H1 (cell line): ENCODE measurements around the gene SLC25A3. TPM values are rescaled to one million over a fixed set of nuclear protein-coding genes. Genes with fewer than 3 reads are reported as not detected.

Experiments used
- CTCF ChIA-PET: fragments of 300-600 bp; sonication (Branson Sonifier 250); formaldehyde crosslinking; loops from one replicate; lab custom pipeline; 2021; ENCODE audit not compliant: partially characterized antibody; lab: Charles Lee
- POLR2A ChIA-PET: fragments of 300-600 bp; sonication (Branson Sonifier 250); formaldehyde crosslinking; loops from one replicate; lab custom pipeline; 2021; ENCODE audit warnings: inconsistent platforms; ENCODE audit not compliant: partially characterized antibody; lab: Charles Lee
- DNase-seq, 2 experiments: peaks; one replicate each; pipeline versions ENCODE4 v3.0.0 to v3.0.0-alpha.2; 2010 to 2022; ENCODE audit warnings: low spot score in 2 of 2, low read depth in 1 of 2, mixed read lengths in 1 of 2
- FAIRE-seq: peaks from 2 replicates; lab custom pipeline; 2011; peaks lifted over from hg19 to GRCh38; lab: Jason Lieb, UNC
- H2AFZ ChIP-seq: 2 replicates; pipeline ENCODE4 v1.8.1; 2012; ENCODE audit warnings: low read length, inconsistent platforms
- H2AK5ac ChIP-seq: 2 replicates; pipeline ENCODE4 v1.6.1; 2013; ENCODE audit warnings: low read depth, low read length
- H2BK120ac ChIP-seq: replicated peaks from 2 replicates; pipeline ENCODE3; 2013; ENCODE audit warnings: low read depth, low read length, inconsistent platforms
- H2BK12ac ChIP-seq: 2 replicates; pipeline ENCODE4 v1.6.1; 2013; ENCODE audit warnings: low read depth, low read length
- H2BK15ac ChIP-seq: 2 replicates; pipeline ENCODE4 v1.6.1; 2013; ENCODE audit warnings: low read length
- H2BK20ac ChIP-seq: 2 replicates; pipeline ENCODE4 v1.6.1; 2013; ENCODE audit warnings: low read length
- H2BK5ac ChIP-seq: 2 replicates; pipeline ENCODE4 v1.6.1; 2013; ENCODE audit warnings: low read depth, low read length
- H3K14ac ChIP-seq: 2 replicates; pipeline ENCODE4 v1.6.1; 2013; ENCODE audit warnings: inconsistent platforms; ENCODE audit not compliant: insufficient read length
- H3K18ac ChIP-seq: 2 replicates; pipeline ENCODE4 v1.6.1; 2013; ENCODE audit warnings: low read length; ENCODE audit errors: extremely low read depth
- H3K23ac ChIP-seq: 2 replicates; pipeline ENCODE4 v1.6.1; 2013; ENCODE audit warnings: inconsistent platforms; ENCODE audit not compliant: insufficient read length
- H3K23me2 ChIP-seq: 2 replicates; pipeline ENCODE4 v1.6.1; 2013; ENCODE audit warnings: low read depth, low read length
- H3K27ac ChIP-seq: 2 replicates; pipeline ENCODE4 v1.6.1; 2011; ENCODE audit warnings: low read depth, low read length, inconsistent platforms
- H3K27me3 ChIP-seq, 4 experiments: replicated peaks in 1 of 4; 1 replicate in 1 of 4; 2 replicates in 3 of 4; pipeline versions ENCODE4 v1.6.1 to v1.8.1; 2011 to 2013; ENCODE audit warnings: low read length in 3 of 4, mild to moderate bottlenecking in 3 of 4, inconsistent platforms in 2 of 4, mixed read lengths in 2 of 4, moderate library complexity in 1 of 4; ENCODE audit not compliant: control insufficient read depth in 3 of 4, insufficient read depth in 3 of 4; ENCODE audit errors: extremely low read depth in 1 of 4
- H3K36me3 ChIP-seq, 4 experiments: 2 replicates each; pipeline versions ENCODE4 v1.6.1 to v1.8.1; 2011 to 2013; ENCODE audit warnings: mild to moderate bottlenecking in 4 of 4, low read length in 3 of 4, moderate library complexity in 2 of 4, control low read depth in 1 of 4, inconsistent platforms in 1 of 4; ENCODE audit not compliant: insufficient read depth in 4 of 4, control insufficient read depth in 2 of 4
- H3K4ac ChIP-seq: replicated peaks from 2 replicates; pipeline ENCODE3; 2013; ENCODE audit warnings: low read length, low read depth, mixed read lengths, inconsistent platforms; ENCODE audit not compliant: insufficient read length
- H3K4me1 ChIP-seq, 4 experiments: replicated peaks in 1 of 4; 1 replicate in 1 of 4; 2 replicates in 3 of 4; pipeline versions ENCODE4 v1.6.1 to v1.8.1; 2011 to 2013; ENCODE audit warnings: low read length in 3 of 4, inconsistent platforms in 2 of 4, mixed read lengths in 1 of 4; ENCODE audit not compliant: insufficient read depth in 4 of 4, control insufficient read depth in 3 of 4
- H3K4me2 ChIP-seq, 2 experiments: 2 replicates each; pipeline versions ENCODE4 v1.6.1 to v1.8.1; 2011 to 2013; ENCODE audit warnings: low read depth in 2 of 2, low read length in 2 of 2, control low read depth in 1 of 2, inconsistent platforms in 1 of 2, mild to moderate bottlenecking in 1 of 2; ENCODE audit not compliant: insufficient read depth in 1 of 2
- H3K4me3 ChIP-seq, 4 experiments: fragments of 200-600, 300-600 bp in 1 of 4; sonication (generic), shearing (Covaris generic), sonication (Bioruptor Twin) in 1 of 4; 2 replicates each; pipeline versions ENCODE4 v1.5.1 to v1.8.1; 2011 to 2016; ENCODE audit warnings: low read length in 4 of 4, low read depth in 3 of 4, control low read depth in 2 of 4, inconsistent platforms in 2 of 4, mild to moderate bottlenecking in 2 of 4, mixed read lengths in 1 of 4, moderate library complexity in 1 of 4; ENCODE audit not compliant: insufficient read depth in 2 of 4; ENCODE audit errors: extremely low read depth in 1 of 4
- H3K56ac ChIP-seq: replicated peaks from 2 replicates; pipeline ENCODE3; 2013; ENCODE audit warnings: low read depth, mild to moderate bottlenecking, mixed read lengths, low read length, inconsistent platforms; ENCODE audit not compliant: insufficient read length
- H3K79me1 ChIP-seq: 2 replicates; pipeline ENCODE4 v1.6.1; 2013; ENCODE audit warnings: low read depth, low read length, control low read depth
- H3K79me2 ChIP-seq, 2 experiments: 2 replicates each; pipeline versions ENCODE4 v1.6.1 to v1.8.1; 2012 to 2013; ENCODE audit warnings: low read length in 2 of 2, mild to moderate bottlenecking in 2 of 2, inconsistent platforms in 1 of 2; ENCODE audit not compliant: insufficient read depth in 2 of 2, control insufficient read depth in 1 of 2
- H3K9ac ChIP-seq, 4 experiments: replicated peaks in 1 of 4; 1 replicate in 1 of 4; 2 replicates in 3 of 4; pipeline versions ENCODE4 v1.6.1 to v1.8.1; 2011 to 2013; ENCODE audit warnings: low read depth in 3 of 4, low read length in 3 of 4, control low read depth in 2 of 4, mild to moderate bottlenecking in 2 of 4, moderate library complexity in 2 of 4, inconsistent platforms in 1 of 4; ENCODE audit errors: extremely low read depth in 1 of 4
- H3K9me3 ChIP-seq, 2 experiments: 2 replicates each; pipeline versions ENCODE4 v1.6.1 to v1.8.1; 2012 to 2013; ENCODE audit warnings: mild to moderate bottlenecking in 2 of 2, moderate library complexity in 2 of 2, control low read depth in 1 of 2, inconsistent platforms in 1 of 2, low read depth in 1 of 2, low read length in 1 of 2, mixed read lengths in 1 of 2; ENCODE audit not compliant: insufficient read depth in 2 of 2
- H4K20me1 ChIP-seq, 2 experiments: replicated peaks in 1 of 2; 2 replicates each; pipeline versions ENCODE3 to v1.8.1; 2011 to 2013; ENCODE audit warnings: inconsistent platforms in 2 of 2, low read length in 2 of 2, mild to moderate bottlenecking in 1 of 2; ENCODE audit not compliant: insufficient read depth in 2 of 2, control insufficient read depth in 1 of 2
- H4K5ac ChIP-seq: 2 replicates; pipeline ENCODE4 v1.6.1; 2013; ENCODE audit warnings: low read length, low read depth, mixed read lengths, inconsistent platforms; ENCODE audit not compliant: insufficient read length
- H4K8ac ChIP-seq: 2 replicates; pipeline ENCODE4 v1.8.0; 2013; ENCODE audit warnings: mild to moderate bottlenecking, moderate library complexity, low read length, inconsistent platforms; ENCODE audit not compliant: insufficient read depth; ENCODE audit errors: extremely low read depth
- H4K91ac ChIP-seq: replicated peaks from 2 replicates; pipeline ENCODE3; 2013; ENCODE audit warnings: low read length, mixed read lengths, inconsistent platforms; ENCODE audit not compliant: insufficient read length
- BRCA1 ChIP-seq: IDR thresholded peaks from 2 replicates; pipeline ENCODE4 v1.6.1; 2012; ENCODE audit warnings: low read depth, low read length, improper control_type of control experiment
- CEBPB ChIP-seq: IDR thresholded peaks from 2 replicates; pipeline ENCODE4 v1.6.1; 2012; ENCODE audit warnings: low read depth, low read length
- CREB1 ChIP-seq: IDR thresholded peaks from 2 replicates; pipeline ENCODE4 v1.6.1; 2012; ENCODE audit warnings: inconsistent platforms
- CTBP2 ChIP-seq: IDR thresholded peaks from 2 replicates; pipeline ENCODE4 v1.7.0; 2011; ENCODE audit warnings: borderline replicate concordance, mild to moderate bottlenecking, moderate library complexity, mixed read lengths, low read length; ENCODE audit not compliant: insufficient read depth, insufficient read length
- FOSL1 ChIP-seq: IDR thresholded peaks from 2 replicates; pipeline ENCODE4 v1.6.1; 2011; ENCODE audit warnings: mild to moderate bottlenecking, low read depth, low read length, moderate library complexity; ENCODE audit not compliant: insufficient read depth
- GABPA ChIP-seq: IDR thresholded peaks from 2 replicates; pipeline ENCODE4 v1.6.1; 2011; ENCODE audit warnings: mild to moderate bottlenecking, low read length, moderate library complexity, borderline replicate concordance; ENCODE audit not compliant: insufficient read depth
- HDAC2 ChIP-seq, 2 experiments: fragments of 300-600 bp in 1 of 2; sonication (generic) in 1 of 2; IDR thresholded peaks; 2 replicates each; pipeline ENCODE4 v1.6.1; 2011 to 2012; ENCODE audit warnings: low read depth in 2 of 2, low read length in 2 of 2, mild to moderate bottlenecking in 2 of 2, moderate library complexity in 2 of 2, borderline replicate concordance in 1 of 2, inconsistent platforms in 1 of 2
- KDM4A ChIP-seq: IDR thresholded peaks from one replicate; pipeline ENCODE4 v1.7.1; 2012; ENCODE audit warnings: low read depth, mild to moderate bottlenecking, moderate library complexity, low read length, inconsistent platforms; ENCODE audit not compliant: severe bottlenecking
- MAFK ChIP-seq: IDR thresholded peaks from 2 replicates; pipeline ENCODE4 v1.6.1; 2012; ENCODE audit warnings: low read depth, mild to moderate bottlenecking, improper control_type of control experiment, low read length
- RAD21 ChIP-seq, 2 experiments: IDR thresholded peaks in 1 of 2; conservative IDR thresholded peaks in 1 of 2; 2 replicates each; pipeline ENCODE4 v1.6.1; 2011; ENCODE audit warnings: low read depth in 2 of 2, low read length in 2 of 2, improper control_type of control experiment in 1 of 2, inconsistent platforms in 1 of 2, mild to moderate bottlenecking in 1 of 2, moderate library complexity in 1 of 2
- RNF2 ChIP-seq: fragments of 200-900, 300-1000 bp; sonication (generic); IDR thresholded peaks from 2 replicates; pipeline ENCODE4 v1.7.1; 2016; ENCODE audit warnings: borderline replicate concordance, low read depth, mild to moderate bottlenecking, antibody characterized with exemption, low read length; ENCODE audit not compliant: poor library complexity, severe bottlenecking; ENCODE audit errors: missing control alignments
- SP1 ChIP-seq: IDR thresholded peaks from 2 replicates; pipeline ENCODE4 v1.6.1; 2011; ENCODE audit warnings: low read depth, low read length
- TBP ChIP-seq: IDR thresholded peaks from 2 replicates; pipeline ENCODE4 v1.6.1; 2011; ENCODE audit warnings: low read depth, low read length, improper control_type of control experiment
- WGBS, 2 experiments: shearing (Covaris generic) in 1 of 2; methylation state at CpG; one replicate each; pipeline versions ENCODE4 v1.1.6 to v1.1.7; 2013 to 2015; ENCODE audit warnings: low lambda C conversion rate in 2 of 2, mixed read lengths in 2 of 2, inconsistent platforms in 1 of 2, low coverage in 1 of 2, missing lambda C conversion rate in 1 of 2; ENCODE audit not compliant: insufficient replicate concordance in 2 of 2, insufficient coverage in 1 of 2, insufficient read length in 1 of 2; ENCODE audit errors: extremely low coverage in 1 of 2, missing lambda C conversion rate in 1 of 2; 5-methylcytosine and 5-hydroxymethylcytosine counted together
- polyA plus RNA-seq, 7 experiments: library from polyadenylated mRNA; depleted of rRNA in 3 of 7; stranded (reverse) in 5 of 7; unstranded in 2 of 7; fragments of >200 nt in 5 of 7; fragments of 200-250 nt in 2 of 7; gene quantifications; 1 replicate in 5 of 7; 2 replicates in 1 of 7; 4 replicates in 1 of 7; pipeline versions ENCODE4 v1.2.1 to v1.2.3, GENCODE V29; 2011 to 2013; ENCODE audit warnings: missing spikeins in 2 of 7, mixed read lengths in 2 of 7
- total RNA-seq: library from RNA; stranded (reverse); fragmentation: NEBNext Ultra II Directional; extraction: Animal tissue kit (Norgen Biotek cat#: 25700); gene quantifications from 2 replicates; pipeline ENCODE4 v1.2.1, GENCODE V29; 2021

SLC25A3 gene
- total and polyA plus RNA-seq, 2 of the 8 experiments (the other 6 are each of a cell fraction or from before 2014, with no cell fraction given) = 702 to 709 TPM

GRCh38 chr12:98612696-98613334 lies 19.3 kb downstream of the SLC25A3 start:
- H3K9ac ChIP-seq = no peak overlapping the region
- no peak overlapping the region for H3K14ac ChIP-seq
- no peaks in the 10 kb centered on the region for H3K4me1 ChIP-seq
- FAIRE-seq (no peak), DNase-seq (no peak)
- CTCF ChIA-PET = interaction anchor here (0.9 kb wide), 1 partner anchor 46 kb away, joined by 3 read pairs; no protein-coding TSS in a partner anchor
- H2BK20ac ChIP-seq = no peak overlapping the region
- no peaks in the 10 kb centered on the region for H3K27me3 ChIP-seq
- H2AK5ac ChIP-seq = no peak overlapping the region
- H3K27ac ChIP-seq = no peak overlapping the region
- no peaks in the 10 kb centered on the region for H3K9me3 ChIP-seq
- H3K36me3 ChIP-seq = no peaks in the 10 kb centered on the region
- no peak overlapping the region for H2BK15ac ChIP-seq
- no peak overlapping the region for H4K5ac ChIP-seq
- POLR2A ChIA-PET = interaction anchor here (0.6 kb wide), 1 partner anchor 13 kb away, joined by 3 read pairs; no protein-coding TSS in a partner anchor
- H3K4ac ChIP-seq = no peak overlapping the region
- WGBS, 2 experiments = 77% methylated on average over 5 of the region's 5 CpGs; no CpG with 5 or more reads in 1 of the 2 experiments
- no peak overlapping the region for H4K8ac ChIP-seq
- no peaks in the 10 kb centered on the region for H3K79me2 ChIP-seq
- no peak for TF ChIP-seq KDM4A
- no peak for TF ChIP-seq SP1
- no peak for TF ChIP-seq RAD21 (IDR thresholded peaks at IDR 0.05 in 1 of 2, conservative IDR thresholded peaks at IDR 0.05 in 1 of 2; ENCODE audit: low read depth in 2 of 2, low read length in 2 of 2)
- TF ChIP-seq MAFK = no peak
- TF ChIP-seq GABPA = no peak
- no peak for TF ChIP-seq HDAC2 (IDR thresholded peaks at IDR 0.05; ENCODE audit: borderline replicate concordance in 1 of 2, low read depth in 2 of 2, low read length in 2 of 2)
- no peak for TF ChIP-seq CEBPB
- TF ChIP-seq FOSL1 = no peak
- TF ChIP-seq RNF2 = no peak
- no peak for TF ChIP-seq CTBP2
- no peak for TF ChIP-seq BRCA1
- no peak for TF ChIP-seq TBP
- TF ChIP-seq CREB1 = no peak
- TF ChIP-seq, all 59 proteins: peak for 0
- Histone ChIP-seq H4K20me1 (no peaks in the 10 kb centered on the region), H2BK5ac (no peak overlapping the region), H3K56ac (no peak overlapping the region), H3K18ac (no peak overlapping the region), H3K79me1 (no peaks in the 10 kb centered on the region), H3K4me3 (no peak overlapping the region), H3K23ac (no peak overlapping the region), H2BK120ac (no peak overlapping the region), H2BK12ac (no peak overlapping the region), H3K23me2 (no peaks in the 10 kb centered on the region), H2AFZ (no peak overlapping the region), H3K4me2 (no peak overlapping the region), H4K91ac (no peak overlapping the region)
